OCI-M1 (cell line): ENCODE results near the gene KNDC1.
"Not testable (repeated sequence)": the region's sequence is repeated elsewhere in the genome, so short reads cannot be mapped to it uniquely, and the experiment has no call there.

ENCODE experiments used
- DNase-seq: peaks from one replicate; lab custom pipeline; 2025; lab: John Stamatoyannopoulos, UW

The KNDC1 gene

DNA sequence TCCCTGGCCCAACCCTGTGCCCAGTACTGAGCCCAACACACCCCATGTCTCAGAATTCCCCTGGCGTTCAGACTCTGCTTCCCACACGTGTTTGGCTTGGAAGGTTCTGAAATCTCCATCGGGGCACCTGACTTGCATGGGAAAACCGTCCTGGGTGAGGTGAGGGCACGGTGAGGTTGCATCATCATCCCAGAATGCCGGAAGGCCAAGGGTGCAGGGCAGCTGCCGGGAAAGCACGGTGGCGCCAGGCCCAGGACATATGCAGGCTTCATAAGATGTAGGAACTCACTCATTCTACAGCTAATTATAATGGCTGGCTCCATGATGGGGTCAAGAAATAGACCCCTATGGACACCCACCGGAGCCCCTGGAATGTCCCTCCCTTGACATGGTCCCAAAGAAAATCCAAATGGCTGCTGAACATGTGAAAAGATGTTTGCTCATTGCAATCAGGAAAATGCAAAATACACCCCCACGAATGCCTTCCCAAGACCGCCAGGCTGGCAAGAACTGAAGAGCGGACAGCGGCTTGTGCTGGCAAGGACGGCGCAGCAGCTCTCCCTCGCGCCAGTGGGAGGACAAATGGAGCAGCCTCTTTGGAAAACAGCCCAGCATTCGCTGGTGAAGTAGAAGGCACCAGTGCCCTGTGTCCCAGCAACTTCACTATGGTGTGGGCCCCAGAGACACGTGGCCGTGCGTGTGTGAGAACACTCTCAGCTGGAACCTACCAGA lies 2.3 kb downstream of the KNDC1 start:
- DNase-seq, result no peak

DNA sequence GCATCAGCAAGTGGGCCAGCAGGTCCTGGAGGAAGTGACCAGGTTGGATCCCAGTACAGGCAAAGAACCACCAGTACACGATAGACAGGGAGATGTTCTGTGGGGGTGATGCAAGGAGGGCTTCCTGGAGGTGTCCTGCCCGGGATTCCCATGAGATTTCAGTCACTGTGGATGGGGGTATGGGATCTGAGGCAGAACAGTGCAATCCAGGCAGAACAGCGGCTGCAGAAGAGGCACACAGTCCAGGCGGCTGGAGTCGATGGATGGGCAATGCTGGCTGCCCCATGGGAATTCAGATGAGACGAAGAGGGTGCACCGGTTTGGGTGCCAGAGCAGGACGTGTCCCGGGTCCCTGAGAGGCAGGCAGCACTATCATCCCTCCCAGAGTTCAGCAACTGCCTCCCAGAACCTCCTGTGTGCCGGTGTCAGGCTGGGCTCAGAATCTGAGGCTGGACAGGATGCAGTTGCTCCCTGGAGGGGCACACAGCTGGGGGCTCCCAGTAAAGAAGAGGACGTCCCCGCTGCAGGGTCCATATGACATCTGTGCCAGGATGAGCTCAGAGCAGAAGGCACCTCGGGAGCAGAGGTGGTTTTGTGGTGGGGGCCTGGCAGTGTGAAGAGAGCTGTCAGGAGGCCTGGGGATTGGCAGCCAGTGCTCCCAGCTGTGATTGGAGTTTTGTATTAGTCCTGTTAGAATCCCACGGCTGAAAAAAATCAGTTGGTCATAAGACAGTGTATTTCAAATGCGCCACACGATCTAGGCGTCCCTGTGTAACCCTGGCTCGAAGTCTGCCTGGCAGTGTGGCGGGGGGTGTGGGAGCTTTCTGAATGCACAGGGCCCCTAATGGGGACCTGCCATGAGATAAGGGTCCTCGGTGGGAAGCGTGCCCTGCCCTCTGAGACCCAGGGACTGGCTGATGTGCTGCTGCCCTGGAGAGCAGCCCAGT lies 3.2 kb downstream of the KNDC1 start:
- DNase-seq, result no peak

DNA sequence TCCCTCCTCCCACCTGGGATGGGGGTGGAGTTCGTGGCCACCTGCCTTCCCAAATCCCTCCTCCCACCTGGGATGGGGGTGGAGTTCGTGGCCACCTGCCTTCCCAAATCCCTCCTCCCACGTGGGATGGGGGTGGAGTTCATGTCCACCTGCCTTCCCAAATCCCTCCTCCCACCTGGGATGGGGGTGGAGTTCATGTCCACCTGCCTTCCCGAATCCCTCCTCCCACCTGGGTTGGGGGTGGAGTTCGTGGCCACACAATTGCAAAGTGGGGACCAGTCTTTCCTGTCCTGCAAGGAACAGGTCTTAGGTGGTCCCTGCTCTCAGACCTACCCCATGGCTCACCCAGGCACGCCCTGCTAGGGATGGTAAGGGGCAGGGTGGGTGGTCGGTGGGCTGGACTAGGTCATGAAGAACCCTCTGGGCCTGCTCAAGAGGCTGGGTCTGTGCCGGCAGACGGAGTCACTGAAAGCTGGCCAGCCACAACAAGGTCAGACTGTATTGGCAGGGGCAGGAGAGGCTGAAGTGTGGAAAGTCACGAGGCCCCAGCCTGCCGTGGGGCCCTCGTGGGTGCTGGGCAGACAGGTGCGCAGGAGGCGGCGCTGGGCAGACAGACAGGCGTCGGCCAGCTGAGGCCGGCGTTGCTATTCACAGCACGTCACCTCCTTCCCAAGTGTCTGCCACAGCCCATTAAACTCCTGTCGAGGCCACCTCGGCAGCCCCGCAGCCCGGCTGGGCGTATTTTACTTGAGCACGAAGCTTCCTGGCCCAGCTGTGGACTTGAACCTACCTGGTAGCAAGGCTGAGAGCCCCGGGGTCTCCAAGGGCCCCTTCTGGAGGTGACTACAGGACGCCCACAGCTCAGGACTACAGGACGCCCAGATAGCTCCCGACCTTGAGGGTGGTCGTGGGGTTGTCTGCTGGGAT lies 4.1 kb downstream of the KNDC1 start:
- DNase-seq, result no peak

DNA sequence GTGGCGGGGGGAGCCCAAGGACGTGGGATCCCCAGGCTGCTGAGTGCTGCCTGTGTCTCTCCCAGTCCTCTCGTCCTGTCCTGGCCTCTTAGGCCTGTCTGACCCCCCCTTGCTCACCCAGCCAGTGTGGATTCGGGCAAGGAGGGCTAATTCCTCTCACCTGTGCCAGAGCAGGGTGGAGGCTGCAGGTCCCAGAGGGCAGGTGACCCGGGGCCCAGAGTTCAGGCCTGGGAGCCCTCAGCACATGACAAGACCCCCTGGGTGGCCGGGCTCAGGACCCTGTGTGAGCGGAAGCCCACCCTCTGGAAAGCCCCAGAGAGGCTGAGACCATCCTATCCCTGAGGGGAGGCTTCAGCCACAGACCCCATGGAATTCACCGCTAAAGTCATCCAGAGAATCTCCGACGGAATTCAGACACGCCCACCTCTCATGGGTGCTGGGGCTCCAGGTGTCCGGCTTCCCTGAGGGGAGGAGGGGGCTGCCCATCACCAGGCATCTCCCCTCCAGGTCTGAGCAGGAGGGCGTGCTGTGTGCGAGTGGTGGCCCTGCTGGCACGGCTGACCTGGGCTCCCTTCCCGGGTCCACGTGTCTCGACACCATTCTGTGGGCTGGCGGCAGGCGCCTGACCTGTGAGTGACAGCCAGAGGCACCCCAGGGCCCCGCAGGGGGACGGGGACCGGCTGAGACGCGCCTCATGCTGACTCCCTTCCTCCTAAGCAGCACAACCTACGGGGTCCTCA lies 5.0 kb downstream of the KNDC1 start:
- DNase-seq, result no peak

DNA sequence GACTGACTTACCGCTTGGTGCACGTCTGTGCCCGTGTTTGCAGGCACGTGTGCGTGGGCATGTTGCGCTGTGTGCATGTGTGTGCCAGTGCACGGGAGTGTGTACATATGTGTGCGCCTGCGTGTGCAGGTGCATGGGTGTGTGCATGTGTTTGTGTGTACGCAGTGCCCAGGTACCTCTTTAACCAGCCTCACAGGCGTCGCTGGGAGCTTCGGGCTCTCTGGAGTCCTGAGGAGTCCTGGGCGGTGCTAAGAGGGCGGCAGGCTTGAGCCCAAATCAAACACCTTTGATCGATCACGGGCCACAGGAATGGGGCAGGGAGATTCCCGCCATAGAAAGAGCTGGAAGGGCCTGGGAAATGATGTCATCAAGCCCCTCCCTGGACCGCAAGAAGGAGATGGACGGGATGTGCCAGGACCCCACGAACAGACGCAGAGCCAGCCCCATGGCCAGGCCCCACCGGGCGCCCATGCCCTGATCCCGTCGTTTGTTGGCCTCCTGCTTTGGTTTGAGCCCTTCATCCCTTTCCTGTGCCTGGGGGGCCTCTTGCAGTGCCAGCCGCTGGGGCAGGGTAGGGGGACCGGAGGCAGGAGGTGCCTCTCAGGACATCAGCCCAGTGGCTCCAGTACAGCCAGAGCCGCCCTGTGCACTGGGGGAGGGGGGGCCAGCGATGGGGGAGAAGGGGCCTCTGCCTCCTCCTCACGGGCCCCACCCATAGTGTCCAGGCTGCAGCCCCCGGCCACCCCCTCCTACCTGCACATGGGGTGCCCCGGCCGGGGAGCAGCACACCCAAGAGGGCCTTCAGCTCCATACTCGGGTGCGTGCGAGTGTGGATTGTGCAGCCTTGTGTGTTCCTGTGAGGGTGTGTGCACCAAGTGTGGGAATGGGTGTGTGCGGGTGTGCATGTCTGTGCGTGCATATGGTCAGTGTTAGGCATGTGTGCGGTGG lies 5.8 kb downstream of the KNDC1 start:
- DNase-seq, result no peak

DNA sequence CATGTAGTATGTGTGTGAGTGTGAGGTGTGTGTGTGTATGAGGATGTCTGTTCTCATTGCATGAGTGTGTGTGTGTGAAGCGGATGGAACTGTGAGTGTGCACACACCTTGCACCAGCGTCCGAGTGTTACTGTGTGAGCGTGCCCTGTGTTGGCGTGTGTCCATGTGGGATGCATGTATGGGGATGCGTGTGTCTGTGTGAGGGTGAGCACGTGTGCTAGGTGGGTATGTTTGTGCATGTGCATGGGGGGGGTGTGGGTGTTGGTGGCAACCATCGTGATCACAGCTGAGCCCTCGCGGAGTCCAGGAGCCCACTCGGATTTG lies 6.4 kb downstream of the KNDC1 start:
- DNase-seq, result no peak

DNA sequence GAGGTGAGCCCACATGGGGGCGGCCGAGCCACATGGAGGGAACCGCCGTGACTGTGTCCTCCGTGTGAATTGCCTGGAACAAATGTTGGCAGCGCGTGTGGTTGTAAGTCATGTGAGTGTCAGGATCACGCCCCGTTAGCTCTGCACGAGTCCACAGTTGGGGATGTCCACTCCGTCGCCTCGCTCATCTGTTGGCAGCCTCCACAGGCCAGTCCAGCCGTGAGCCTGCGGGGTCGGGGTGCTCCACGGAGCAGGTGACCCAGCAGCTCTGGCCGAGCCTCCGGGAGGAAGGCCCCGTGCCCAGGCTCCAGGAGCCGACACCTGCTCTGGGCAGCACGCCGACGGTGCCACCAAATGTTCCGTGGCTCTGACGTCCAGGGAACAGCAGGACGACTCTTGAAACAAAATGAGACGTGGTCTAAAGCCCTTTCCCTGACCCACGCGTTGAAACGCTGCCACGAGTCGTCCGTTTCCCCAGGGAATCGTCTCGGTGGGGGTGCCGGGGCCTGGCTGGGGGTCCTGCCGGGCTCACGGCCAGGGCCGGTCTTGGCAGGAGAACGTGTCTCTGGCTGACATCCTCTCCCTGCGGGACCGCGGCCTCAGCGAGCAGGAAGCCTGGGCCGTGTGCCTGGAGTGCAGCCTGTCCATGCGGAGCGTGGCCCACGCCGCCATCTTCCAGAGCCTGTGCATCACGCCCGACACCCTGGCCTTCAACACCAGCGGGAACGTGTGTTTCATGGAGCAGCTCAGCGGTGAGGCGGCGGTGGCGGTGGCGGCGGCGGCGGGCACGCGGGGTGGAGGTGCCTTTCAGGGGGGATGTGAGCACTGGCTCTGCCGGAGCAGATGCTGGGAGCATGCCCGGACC lies 7.0 kb downstream of the KNDC1 start:
- DNase-seq, result no peak

DNA sequence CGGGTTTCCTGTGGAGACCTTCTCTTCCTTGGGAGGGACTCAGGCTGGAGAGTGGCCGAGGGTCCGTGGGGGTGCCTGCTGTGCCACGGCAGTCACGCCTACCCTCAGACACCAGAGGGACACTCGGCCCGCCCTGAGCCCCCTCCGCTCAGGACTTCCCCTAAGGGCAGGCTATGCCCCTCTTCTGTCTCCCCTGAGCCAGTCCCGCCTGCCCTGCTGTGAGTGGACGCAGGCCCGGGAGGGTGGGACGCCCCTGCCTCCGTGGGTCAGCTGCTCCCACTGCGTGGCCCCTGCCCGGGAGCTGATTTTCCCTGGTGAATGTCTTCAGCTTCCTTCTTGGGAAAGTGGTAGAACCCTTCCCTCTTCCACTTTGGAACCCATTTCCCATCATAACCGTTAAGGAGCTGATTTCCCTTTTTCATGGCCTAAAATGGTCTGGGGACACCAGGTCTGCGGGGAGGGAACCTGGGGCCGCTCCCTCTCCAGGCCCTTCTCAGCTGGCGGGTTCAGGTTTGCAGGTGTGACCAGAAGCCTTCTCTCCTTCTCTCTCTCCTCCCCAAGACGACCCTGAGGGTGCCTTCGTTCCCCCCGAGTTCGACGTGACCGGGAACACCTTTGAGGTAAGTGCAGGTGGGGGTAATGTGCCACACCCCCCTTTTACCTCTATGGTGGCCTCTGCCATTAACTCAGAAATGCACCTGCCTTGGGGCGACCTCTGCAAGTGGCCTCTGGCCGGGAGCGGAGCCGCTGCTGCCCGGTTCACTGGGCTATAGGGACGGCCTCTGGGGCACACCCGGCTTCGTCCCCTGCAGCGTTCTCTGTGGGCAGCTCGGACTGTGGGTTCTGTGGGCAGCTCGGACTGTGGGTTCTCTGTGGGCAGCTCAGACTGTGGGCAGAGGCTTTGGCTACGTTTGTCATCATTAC lies 7.9 kb downstream of the KNDC1 start:
- no peak for DNase-seq

DNA sequence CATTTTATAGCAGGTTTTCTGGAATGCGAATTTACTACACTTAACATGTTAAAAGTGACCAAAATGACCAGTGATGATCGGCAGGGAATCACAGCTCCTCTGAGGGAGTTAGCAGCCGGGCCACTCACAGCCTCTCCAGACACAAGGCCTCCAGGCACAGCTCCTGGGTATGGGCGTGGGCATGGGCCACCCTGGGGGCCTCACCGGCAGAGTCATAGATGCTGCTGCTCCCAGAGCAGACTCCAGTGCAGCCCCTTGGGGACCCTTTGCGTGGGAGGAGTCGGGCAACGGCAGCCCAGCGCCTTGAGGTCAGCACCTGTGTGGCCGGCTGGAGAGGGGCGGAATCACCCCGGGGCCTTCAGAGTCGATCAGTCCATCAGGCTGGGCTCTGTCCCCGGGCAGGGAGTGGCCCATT lies 8.6 kb downstream of the KNDC1 start:
- no peak for DNase-seq

DNA sequence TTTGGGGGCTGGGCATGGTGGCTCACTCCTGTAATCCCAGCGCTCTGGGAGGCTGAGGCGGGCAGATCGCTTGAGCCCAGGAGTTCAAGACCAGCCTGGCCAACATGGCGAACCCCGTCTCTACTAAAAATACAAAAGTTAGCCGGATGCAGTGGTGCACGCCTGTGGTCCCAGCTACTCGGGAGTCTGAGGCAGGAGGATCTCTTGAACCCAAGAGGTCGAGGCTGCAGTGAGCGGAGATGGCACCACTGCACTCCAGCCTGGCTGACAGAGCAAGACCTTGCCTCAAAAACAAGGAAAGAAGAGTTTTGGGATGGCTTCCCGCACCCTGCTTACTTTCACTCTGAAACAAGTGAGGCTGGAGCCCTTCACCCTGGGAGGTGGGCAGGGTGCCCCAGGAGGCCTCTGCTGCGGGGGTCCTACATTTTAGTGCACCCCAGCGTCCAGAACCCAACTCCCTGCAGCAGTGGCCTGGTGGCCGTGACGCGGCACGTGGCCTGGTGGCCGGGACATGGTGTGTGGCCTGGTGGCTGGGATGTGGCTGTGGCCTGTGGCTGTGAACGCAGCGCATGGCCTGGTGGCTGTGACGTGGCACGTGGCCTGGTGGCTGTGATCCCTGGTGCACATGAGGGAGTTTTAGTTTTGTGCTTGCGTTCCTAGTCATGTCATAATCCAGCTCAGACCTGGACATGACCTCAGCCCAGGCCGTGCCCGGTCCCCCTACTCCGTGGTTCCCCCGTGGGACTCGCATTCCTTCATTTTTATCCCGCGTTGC lies 9.3 kb downstream of the KNDC1 start:
- DNase-seq, result no peak

DNA sequence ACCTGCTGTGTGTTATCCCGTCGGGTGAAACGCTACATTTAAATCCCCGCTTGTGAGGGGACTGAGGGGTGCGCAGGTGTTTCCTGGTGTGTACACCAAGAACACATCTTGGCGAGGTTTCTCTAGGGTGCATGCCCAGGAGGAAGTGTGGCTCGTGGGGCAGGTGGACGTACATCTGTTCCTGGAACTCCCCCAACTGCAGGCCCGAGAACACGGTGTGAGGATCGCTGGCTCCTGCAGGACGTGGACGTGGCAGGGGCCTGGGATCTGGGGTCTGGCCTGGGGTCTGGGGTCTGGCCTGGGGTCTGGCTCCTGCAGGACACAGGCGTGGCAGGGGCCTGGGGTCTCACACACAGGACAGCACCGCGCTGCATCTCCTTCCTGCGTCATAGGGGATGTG lies 10.1 kb downstream of the KNDC1 start:
- no peak for DNase-seq

DNA sequence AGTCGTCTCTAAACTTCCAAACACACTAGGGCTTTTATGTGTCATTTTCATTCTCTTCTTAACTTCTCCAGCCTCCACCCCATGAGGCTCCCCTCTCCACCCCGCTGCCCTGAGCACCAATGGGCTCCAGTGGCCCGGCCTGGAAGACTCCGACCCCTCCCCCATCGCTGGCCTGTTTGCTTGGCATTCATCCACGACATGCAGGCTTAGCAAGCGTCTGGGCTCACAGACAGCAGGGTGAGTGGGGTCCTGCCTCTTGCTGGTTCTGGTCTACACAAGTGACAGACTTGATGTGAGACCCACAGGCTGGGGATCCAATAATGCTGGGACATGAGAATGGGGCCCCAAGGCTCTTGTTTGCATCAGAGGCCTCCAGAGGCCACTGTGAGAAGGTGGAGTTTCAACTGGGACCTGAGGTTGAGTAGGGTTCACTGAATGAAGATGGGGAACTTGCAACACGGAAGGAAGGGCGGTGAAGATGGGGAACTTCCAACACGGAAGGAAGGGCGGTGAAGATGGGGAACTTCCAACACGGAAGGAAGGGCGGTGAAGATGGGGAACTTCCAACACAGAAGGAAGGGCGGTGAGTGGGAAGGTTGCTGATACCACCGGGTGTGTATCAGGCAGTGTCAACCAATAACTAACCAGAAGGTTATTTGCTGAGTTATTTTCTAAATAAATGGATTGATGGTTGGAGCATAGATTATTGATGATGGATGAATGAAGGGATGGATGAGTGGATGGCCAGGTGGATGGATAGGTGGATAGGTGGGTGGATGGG lies 14.0 kb downstream of the KNDC1 start:
- DNase-seq, result no peak

DNA sequence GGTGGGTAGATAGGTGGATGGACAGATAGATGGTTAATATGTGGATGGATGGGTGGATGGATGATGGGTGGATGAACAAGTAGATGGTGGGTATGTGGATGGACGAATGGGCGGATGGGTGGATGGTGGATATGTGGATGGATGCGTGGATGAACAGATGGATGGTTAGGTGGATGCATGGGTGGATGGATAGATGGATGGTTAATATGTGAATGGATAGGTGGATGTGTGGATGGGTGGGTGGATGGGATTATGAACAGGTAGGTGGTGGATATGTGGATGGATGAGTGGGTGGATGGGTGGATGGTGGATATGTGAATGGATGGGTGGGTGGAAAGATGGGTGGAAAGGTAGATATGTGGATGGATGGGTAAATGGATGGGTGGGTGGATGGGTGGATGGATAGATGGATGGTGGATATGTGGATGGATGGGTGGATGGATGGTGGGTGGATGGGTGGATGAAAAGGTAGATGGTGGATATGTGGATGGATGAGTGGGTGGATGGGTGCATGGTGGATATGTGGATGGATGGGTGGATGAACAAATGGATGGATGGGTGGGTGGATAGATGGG lies 14.8 kb downstream of the KNDC1 start:
- no peak for DNase-seq

DNA sequence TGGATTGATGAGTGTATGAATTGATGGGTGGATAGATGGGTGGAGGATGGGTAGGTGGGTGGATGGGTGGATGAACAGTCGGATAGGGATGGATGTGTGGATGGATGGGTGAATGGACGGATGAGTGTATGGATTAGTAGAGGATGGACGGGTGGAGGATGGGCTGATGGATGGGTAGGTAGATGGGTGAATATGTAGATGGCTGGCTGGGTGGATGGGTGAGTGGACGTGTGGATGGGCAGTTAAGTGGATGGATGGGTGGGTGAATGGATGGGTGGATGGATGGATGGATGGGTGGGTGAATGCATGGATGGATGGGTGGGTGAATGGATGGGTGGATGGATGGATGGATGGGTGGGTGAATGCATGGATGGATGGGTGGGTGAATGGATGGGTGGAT lies 15.6 kb downstream of the KNDC1 start:
- not testable (repeated sequence) for DNase-seq

DNA sequence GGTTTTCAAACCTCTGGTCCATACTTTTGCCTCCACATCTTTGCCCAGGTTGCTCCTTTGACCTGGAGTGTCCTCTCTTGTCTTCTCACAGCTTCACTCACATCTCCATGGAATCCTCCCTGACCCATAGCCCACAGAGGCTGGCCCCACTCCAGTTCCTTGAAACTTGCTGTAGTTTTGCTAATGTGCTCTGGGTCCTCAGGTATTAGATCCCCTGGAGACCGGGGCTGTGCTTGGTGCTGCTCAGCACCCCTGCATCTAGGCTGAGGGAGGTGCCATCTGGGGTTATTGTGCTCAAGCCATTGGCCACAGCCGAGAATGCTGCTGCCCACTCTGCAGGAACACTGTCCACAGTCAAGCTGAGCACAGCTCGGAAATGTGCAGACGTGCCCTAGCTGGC lies 16.5 kb downstream of the KNDC1 start:
- DNase-seq, result no peak

DNA sequence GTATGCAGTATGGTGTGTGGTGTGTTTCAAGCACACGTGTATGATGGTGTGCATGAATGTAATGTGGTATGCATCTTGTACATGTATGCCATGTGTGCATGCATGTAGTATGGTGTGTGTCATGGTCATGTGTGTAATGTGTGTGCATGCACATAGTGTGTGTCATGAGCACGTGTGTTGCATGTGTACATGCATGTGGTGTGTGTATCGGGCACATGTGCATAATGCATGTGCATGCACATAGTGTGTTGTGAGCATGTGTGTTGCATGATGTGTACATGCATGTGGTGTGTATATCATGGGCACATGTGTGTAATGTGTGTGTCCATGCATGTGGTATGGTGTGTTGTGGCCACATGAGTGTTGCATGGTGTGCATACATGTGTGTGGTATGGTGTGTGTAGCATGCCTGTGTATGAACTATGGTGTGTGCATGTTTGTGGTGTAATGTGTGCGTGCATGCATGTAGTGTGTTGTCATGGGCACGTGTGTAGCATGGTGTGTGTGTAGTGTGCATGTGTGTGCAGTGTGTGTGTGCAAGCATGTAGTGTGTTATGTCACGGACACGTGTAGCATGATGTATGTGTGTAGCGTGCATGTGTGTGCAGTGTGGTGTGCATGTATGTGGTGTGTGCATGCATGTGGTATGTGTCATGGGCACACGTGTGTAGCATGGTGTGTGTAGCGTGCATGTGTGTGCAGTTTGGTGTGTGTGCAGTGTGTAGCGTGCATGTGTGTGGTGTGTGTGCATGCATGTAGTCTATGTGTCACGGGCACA lies 17.6 kb downstream of the KNDC1 start:
- no peak for DNase-seq
